Mononuclear cell (primary cell): ENCODE results near the gene ATP2A1. TPM values are rescaled to one million over a fixed set of nuclear protein-coding genes. Genes with fewer than 3 reads are reported as not detected.
"Not testable (repeated sequence)": the region's sequence is repeated elsewhere in the genome, so short reads cannot be mapped to it uniquely, and the experiment has no call there.

Experiments used
- H3K27me3 ChIP-seq: 2 replicates; pipeline ENCODE4 v1.6.0; 2011; ENCODE audit warnings: low read length, control low read depth; ENCODE audit not compliant: insufficient read depth
- H3K4me1 ChIP-seq: 2 replicates; pipeline ENCODE4 v1.5.1; 2011; ENCODE audit warnings: mild to moderate bottlenecking, low read length, control low read depth; ENCODE audit not compliant: insufficient read depth
- H3K4me3 ChIP-seq: 2 replicates; pipeline ENCODE4 v1.5.1; 2011; ENCODE audit warnings: mild to moderate bottlenecking, low read length, moderate library complexity
- H3K9me3 ChIP-seq: 2 replicates; pipeline ENCODE4 v1.5.1; 2011; ENCODE audit warnings: low read depth, mild to moderate bottlenecking, control low read depth, low read length
- total RNA-seq: library from RNA; depleted of rRNA; stranded (reverse); fragments of >200 nt; gene quantifications from one replicate; pipeline ENCODE4 v1.2.3, GENCODE V29; 2012

Gene ATP2A1
- total RNA-seq, 1 donor = 0.52 TPM

GRCh38 chr16:28924762-28925385, 46.6 kb downstream of the ATP2A1 start, which contains the start of gene RABEP2:
TSS of gene RABEP2 (minus strand) at chr16:28925238. CDS start at chr16:28925163, 75 bp downstream.
- peak within 1 kb of the TSS; percentile 91 for H3K4me3 ChIP-seq
- H3K27me3 ChIP-seq = no peaks in the 10 kb centered on the region
- H3K9me3 ChIP-seq = no peaks in the 10 kb centered on the region
- peaks cover 24% of the 10 kb centered on the region for H3K4me1 ChIP-seq

GRCh38 chr16:28925386-28926228, 47.3 kb downstream of the ATP2A1 start:
- Histone ChIP-seq H3K27me3 (no peaks in the 10 kb centered on the region), H3K4me3 (peak overlapping the region; percentile 91), H3K9me3 (no peaks in the 10 kb centered on the region), H3K4me1 (peaks cover 29% of the 10 kb centered on the region)

GRCh38 chr16:28926284-28926683, 48.0 kb downstream of the ATP2A1 start:
- H3K9me3 ChIP-seq, H3K4me3 ChIP-seq, H3K27me3 ChIP-seq: not testable (repeated sequence)
- H3K4me1 ChIP-seq = peaks cover 36% of the 10 kb centered on the region

GRCh38 chr16:28927815-28928214, 49.5 kb downstream of the ATP2A1 start:
- Histone ChIP-seq H3K4me1 (peaks cover 38% of the 10 kb centered on the region), H3K27me3 (no peaks in the 10 kb centered on the region), H3K4me3 (no peak overlapping the region), H3K9me3 (no peaks in the 10 kb centered on the region)

DNA sequence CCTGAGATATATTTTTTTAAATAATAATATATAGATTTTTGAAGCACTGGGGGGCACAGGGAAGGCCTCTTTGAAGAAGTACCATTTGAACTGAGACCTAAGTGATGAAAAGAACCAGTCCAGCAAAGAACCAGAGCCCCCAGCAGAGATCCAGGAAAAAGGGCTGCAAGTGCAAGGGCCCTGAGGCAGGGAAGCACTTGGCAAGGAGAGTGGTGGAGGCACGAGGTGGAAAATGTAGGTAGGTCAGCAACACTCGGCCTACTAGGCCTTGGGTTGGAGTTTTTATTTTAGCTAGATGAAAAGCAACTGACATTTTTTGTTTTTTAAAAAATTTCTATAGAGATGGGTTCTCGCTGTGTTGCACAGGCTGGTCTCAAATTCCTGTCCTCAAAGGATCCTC, 51.9 kb downstream of the ATP2A1 start:
- Histone ChIP-seq H3K9me3 (no peaks in the 10 kb centered on the region), H3K4me3 (no peak overlapping the region), H3K4me1 (peaks cover 28% of the 10 kb centered on the region), H3K27me3 (no peaks in the 10 kb centered on the region)

DNA sequence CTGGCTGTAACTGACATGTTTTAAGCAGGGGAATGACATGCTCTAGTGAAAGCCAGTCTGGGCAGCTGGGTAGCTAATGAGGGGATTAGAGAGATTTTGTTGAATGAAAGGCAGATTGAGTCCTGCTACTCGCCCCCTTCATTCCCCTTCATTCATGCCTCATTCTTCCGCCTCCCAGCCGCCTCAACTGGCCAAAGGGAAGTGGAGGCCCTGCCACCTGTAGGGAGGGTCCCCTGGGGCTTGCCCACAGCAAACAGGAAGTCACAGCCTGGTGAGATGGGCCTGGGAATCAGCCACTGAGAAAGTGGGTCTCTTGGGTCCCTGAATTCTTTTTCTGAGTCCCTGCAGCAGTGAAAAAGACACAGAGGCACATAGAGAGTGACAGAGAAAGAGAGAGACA, 52.4 kb downstream of the ATP2A1 start:
- Histone ChIP-seq H3K4me3 (no peak overlapping the region), H3K27me3 (no peaks in the 10 kb centered on the region), H3K4me1 (peaks cover 27% of the 10 kb centered on the region), H3K9me3 (no peaks in the 10 kb centered on the region)

DNA sequence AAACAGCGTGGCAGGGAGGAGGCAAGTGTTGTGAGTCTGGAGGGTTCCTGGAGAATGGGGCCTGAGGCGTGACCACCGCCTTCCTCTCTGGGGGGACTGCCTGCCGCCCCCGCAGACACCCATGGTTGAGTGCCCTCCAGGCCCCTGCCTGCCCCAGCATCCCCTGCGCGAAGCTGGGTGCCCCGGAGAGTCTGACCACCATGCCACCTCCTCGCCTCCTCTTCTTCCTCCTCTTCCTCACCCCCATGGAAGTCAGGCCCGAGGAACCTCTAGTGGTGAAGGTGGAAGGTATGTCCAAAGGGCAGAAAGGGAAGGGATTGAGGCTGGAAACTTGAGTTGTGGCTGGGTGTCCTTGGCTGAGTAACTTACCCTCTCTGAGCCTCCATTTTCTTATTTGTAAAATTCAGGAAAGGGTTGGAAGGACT, 53.5 kb downstream of the ATP2A1 start, which contains the start of gene CD19:
TSS of gene CD19 (plus strand) at position 171 of the 425 bp plus-strand sequence. CDS start at position 201, 30 bp downstream.
- Histone ChIP-seq H3K4me3 (peak within 1 kb of the TSS; percentile 29), H3K27me3 (no peaks in the 10 kb centered on the region), H3K4me1 (peaks cover 32% of the 10 kb centered on the region), H3K9me3 (no peaks in the 10 kb centered on the region)

DNA sequence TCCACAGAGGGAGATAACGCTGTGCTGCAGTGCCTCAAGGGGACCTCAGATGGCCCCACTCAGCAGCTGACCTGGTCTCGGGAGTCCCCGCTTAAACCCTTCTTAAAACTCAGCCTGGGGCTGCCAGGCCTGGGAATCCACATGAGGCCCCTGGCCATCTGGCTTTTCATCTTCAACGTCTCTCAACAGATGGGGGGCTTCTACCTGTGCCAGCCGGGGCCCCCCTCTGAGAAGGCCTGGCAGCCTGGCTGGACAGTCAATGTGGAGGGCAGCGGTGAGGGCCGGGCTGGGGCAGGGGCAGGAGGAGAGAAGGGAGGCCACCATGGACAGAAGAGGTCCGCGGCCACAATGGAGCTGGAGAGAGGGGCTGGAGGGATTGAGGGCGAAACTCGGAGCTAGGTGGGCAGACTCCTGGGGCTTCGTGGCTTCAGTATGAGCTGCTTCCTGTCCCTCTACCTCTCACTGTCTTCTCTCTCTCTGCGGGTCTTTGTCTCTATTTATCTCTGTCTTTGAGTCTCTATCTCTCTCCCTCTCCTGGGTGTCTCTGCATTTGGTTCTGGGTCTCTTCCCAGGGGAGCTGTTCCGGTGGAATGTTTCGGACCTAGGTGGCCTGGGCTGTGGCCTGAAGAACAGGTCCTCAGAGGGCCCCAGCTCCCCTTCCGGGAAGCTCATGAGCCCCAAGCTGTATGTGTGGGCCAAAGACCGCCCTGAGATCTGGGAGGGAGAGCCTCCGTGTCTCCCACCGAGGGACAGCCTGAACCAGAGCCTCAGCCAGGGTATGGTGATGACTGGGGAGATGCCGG, 54.3 kb downstream of the ATP2A1 start:
- Histone ChIP-seq H3K4me1 (peaks cover 39% of the 10 kb centered on the region), H3K27me3 (no peaks in the 10 kb centered on the region), H3K4me3 (peak overlapping the region; percentile 29), H3K9me3 (no peaks in the 10 kb centered on the region)

GRCh38 chr16:28933171-28933570, 54.9 kb downstream of the ATP2A1 start:
- H3K27me3 ChIP-seq = no peaks in the 10 kb centered on the region
- H3K4me1 ChIP-seq = peaks cover 39% of the 10 kb centered on the region
- H3K4me3 ChIP-seq = peak overlapping the region; percentile 29
- no peaks in the 10 kb centered on the region for H3K9me3 ChIP-seq

GRCh38 chr16:28935346-28935745, 57.1 kb downstream of the ATP2A1 start:
- peaks cover 36% of the 10 kb centered on the region for H3K4me1 ChIP-seq
- H3K9me3 ChIP-seq = no peaks in the 10 kb centered on the region
- no peaks in the 10 kb centered on the region for H3K27me3 ChIP-seq
- no peak overlapping the region for H3K4me3 ChIP-seq

DNA sequence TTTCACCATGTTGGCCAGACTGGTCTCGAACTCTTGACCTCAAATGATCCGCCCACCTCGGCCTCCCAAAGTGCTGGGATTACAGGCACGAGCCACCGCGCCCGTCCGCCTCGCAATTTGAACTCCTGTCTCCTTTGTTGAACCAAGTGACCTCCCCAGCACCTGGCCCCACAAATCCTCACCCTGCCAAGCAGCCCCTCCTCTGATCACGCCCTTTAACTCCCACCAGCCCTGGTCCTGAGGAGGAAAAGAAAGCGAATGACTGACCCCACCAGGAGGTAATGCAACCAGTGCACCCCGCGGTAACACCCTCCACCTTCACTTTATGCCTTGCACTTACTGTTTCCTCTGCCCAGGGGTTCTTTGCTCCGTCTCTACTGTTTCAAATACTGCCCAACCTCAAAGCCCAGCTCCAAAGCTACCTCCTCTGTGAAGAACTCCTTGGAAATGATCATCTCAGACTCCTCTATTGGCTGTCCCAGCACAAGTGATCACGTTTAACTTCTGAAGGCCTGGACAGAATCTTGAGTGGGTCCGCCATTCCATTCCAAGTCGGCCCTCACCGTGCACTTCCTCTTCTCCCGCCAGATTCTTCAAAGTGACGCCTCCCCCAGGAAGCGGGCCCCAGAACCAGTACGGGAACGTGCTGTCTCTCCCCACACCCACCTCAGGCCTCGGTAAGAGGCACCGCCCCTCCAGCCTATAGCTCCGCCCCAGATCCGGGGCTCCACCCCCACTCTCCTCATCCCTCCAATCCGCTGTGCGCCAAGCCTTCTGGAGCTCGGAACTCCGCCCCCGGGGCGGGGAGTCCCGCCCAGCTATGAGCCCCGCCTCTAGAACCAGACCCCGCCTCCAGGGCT, 57.9 kb downstream of the ATP2A1 start:
- peaks cover 28% of the 10 kb centered on the region for H3K4me1 ChIP-seq
- no peaks in the 10 kb centered on the region for H3K9me3 ChIP-seq
- no peaks in the 10 kb centered on the region for H3K27me3 ChIP-seq
- H3K4me3 ChIP-seq = peak overlapping the region; percentile 10

DNA sequence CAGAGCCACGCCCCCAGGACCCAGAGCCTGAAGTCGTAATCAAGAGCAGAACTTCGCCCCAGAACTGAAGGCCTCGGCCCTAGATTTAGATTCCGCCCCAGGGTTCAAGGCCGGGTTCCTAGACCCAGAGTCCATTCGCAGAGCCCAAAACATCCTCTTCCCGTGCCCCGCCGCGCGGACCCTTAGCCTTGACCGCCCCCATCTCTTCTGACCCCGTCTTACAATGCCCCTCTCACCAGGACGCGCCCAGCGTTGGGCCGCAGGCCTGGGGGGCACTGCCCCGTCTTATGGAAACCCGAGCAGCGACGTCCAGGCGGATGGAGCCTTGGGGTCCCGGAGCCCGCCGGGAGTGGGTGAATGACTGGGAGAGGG, 58.5 kb downstream of the ATP2A1 start:
- Histone ChIP-seq H3K4me3 (no peak overlapping the region), H3K9me3 (no peaks in the 10 kb centered on the region), H3K4me1 (peaks cover 21% of the 10 kb centered on the region), H3K27me3 (no peaks in the 10 kb centered on the region)

GRCh38 chr16:28937222-28937876, 59.1 kb downstream of the ATP2A1 start:
- Histone ChIP-seq H3K4me1 (peaks cover 21% of the 10 kb centered on the region), H3K27me3 (no peaks in the 10 kb centered on the region), H3K9me3 (no peaks in the 10 kb centered on the region), H3K4me3 (no peak overlapping the region)

GRCh38 chr16:28938721-28939120, 60.4 kb downstream of the ATP2A1 start:
- H3K9me3 ChIP-seq = no peaks in the 10 kb centered on the region
- H3K4me3 ChIP-seq = no peak overlapping the region
- peaks cover 21% of the 10 kb centered on the region for H3K4me1 ChIP-seq
- no peaks in the 10 kb centered on the region for H3K27me3 ChIP-seq
